Testis (tissue), 3 donors: ENCODE data around the gene SPOUT1. TPM values are rescaled to one million over a fixed set of nuclear protein-coding genes. Genes with fewer than 3 reads are reported as not detected.

Source experiments
- DNase-seq: peaks from one replicate; pipeline ENCODE4 v3.0.0-alpha.2; 2019
- H3K27ac ChIP-seq, 2 donors: fragments of 200-600 bp; sonication (generic); one replicate each; pipeline ENCODE4 v1.5.1; 2019
- H3K27me3 ChIP-seq: fragments of 200-600 bp; sonication (generic); one replicate; pipeline ENCODE4 v1.5.1; 2019
- H3K36me3 ChIP-seq: fragments of 200-600 bp; sonication (generic); one replicate; pipeline ENCODE4 v1.5.1; 2017; ENCODE audit warnings: low read depth; ENCODE audit errors: missing control alignments
- H3K4me1 ChIP-seq: fragments of 200-600 bp; sonication (generic); one replicate; pipeline ENCODE4 v1.5.1; 2019
- H3K4me3 ChIP-seq, 2 donors: fragments of 200-600 bp; sonication (generic); one replicate each; pipeline ENCODE4 v1.5.1; 2017 to 2019
- H3K9me3 ChIP-seq: fragments of 200-600 bp; sonication (generic); one replicate; pipeline ENCODE4 v1.5.1; 2017
- POLR2A ChIP-seq: fragments of 450-650 bp; IDR thresholded peaks from one replicate; pipeline ENCODE4 v1.6.1; 2017; ENCODE audit warnings: antibody characterized with exemption, mild to moderate bottlenecking, moderate library complexity
- WGBS, 2 donors: methylation state at CpG; one replicate each; pipeline ENCODE4 v1.1.5; 2018; 5-methylcytosine and 5-hydroxymethylcytosine counted together
- intact Hi-C: fragments of 100-400 bp; cut with DNase I; formaldehyde crosslinking; loops from one replicate; pipeline ENCODE4 v1.15.1; 2023; ENCODE audit warnings: low total_unique reads
- polyA plus RNA-seq: library from polyadenylated mRNA; stranded (reverse); fragments of 350-450 nt; fragmentation: Illumina TruSeq; extraction: RNeasy Lipid Tissue Mini Kit (QIAGEN cat#74804); gene quantifications from one replicate; pipeline ENCODE4 v1.2.3, GENCODE V29; 2014; ENCODE audit warnings: low read depth, low replicate concordance; ENCODE audit not compliant: insufficient read depth
- total RNA-seq, 2 donors: library from RNA; depleted of rRNA; stranded (reverse); fragments of >200 nt; gene quantifications; one replicate each; pipeline ENCODE4 v1.2.3, GENCODE V29; 2016
- TF ChIP-seq, protein P1 (sequence below), 3 experiments: fragments of 450-650 bp in 2 of 3; fragments of 200-600 bp in 1 of 3; sonication (generic) in 1 of 3; IDR thresholded peaks; one replicate each; pipeline ENCODE4 v1.5.1; 2016 to 2019; ENCODE audit warnings: antibody characterized with exemption in 3 of 3, mild to moderate bottlenecking in 2 of 3, moderate library complexity in 1 of 3

The SPOUT1 gene
- total and polyA plus RNA-seq, 3 donors from 2014 or later, result 14.4 to 43.2 (median 34.0) TPM

DNA sequence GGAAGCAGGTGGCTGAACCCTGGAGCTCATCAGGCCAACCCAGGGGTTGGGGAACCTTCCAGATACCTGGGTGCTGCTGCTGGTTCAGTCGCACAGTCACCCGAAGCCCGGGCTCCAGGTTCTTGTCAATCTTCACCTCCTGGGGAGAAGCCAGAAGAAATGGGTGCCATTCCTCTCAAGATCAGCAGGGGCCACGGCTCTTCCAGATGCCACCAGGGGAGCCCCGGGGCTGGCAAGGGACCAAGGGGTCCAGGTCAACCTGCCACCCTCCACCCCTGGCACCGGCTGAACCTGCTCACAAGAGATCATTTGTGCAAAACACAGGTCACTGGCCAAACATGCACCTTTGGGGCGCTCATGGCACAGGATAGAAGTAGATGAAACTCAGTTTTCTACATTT lies 4.7 kb downstream of the SPOUT1 start:
- TF ChIP-seq, protein P1, sequence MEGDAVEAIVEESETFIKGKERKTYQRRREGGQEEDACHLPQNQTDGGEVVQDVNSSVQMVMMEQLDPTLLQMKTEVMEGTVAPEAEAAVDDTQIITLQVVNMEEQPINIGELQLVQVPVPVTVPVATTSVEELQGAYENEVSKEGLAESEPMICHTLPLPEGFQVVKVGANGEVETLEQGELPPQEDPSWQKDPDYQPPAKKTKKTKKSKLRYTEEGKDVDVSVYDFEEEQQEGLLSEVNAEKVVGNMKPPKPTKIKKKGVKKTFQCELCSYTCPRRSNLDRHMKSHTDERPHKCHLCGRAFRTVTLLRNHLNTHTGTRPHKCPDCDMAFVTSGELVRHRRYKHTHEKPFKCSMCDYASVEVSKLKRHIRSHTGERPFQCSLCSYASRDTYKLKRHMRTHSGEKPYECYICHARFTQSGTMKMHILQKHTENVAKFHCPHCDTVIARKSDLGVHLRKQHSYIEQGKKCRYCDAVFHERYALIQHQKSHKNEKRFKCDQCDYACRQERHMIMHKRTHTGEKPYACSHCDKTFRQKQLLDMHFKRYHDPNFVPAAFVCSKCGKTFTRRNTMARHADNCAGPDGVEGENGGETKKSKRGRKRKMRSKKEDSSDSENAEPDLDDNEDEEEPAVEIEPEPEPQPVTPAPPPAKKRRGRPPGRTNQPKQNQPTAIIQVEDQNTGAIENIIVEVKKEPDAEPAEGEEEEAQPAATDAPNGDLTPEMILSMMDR (IDR thresholded peaks at IDR 0.05), result no peak
- TF ChIP-seq POLR2A, result no peak
- no peak overlapping the region for H3K4me3 ChIP-seq
- 92 to 93% methylated on average over 4 to 7 of the region's 7 CpGs for WGBS, 2 donors
- H3K36me3 ChIP-seq, result no peaks in the 10 kb centered on the region
- no peak overlapping the region for H3K27ac ChIP-seq
- H3K27me3 ChIP-seq, result no peaks in the 10 kb centered on the region
- H3K9me3 ChIP-seq, result no peaks in the 10 kb centered on the region
- peaks cover 8% of the 10 kb centered on the region for H3K4me1 ChIP-seq
- intact Hi-C loops, result no loop called here
- no peak for DNase-seq

DNA sequence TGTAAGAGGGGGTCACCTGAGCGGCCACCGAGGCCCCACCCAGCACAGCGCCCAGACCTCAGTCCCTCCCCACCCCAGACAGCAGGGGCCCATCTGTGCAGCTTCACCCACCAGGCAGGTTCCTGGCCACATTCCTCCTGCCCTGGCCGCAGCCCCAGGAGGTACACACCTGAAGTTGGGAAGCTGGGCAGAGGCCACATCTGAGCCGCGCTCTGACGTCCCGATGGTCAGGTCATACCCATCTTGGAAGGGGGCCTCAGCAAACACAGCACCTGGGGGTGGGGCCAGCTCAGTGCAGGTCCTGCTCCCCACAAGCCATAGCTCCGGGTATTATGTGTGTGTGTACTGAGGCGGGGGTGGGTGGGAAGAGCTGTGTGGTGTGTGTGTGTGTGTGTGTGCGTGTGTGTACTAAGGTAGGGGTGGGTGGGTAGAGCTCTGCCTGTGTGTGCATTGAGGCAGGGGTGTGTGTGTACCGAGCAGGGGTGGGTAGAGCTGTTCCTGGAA lies 5.6 kb downstream of the SPOUT1 start:
- no peak for TF ChIP-seq POLR2A
- TF ChIP-seq, protein P1 (IDR thresholded peaks at IDR 0.05), result no peak

DNA sequence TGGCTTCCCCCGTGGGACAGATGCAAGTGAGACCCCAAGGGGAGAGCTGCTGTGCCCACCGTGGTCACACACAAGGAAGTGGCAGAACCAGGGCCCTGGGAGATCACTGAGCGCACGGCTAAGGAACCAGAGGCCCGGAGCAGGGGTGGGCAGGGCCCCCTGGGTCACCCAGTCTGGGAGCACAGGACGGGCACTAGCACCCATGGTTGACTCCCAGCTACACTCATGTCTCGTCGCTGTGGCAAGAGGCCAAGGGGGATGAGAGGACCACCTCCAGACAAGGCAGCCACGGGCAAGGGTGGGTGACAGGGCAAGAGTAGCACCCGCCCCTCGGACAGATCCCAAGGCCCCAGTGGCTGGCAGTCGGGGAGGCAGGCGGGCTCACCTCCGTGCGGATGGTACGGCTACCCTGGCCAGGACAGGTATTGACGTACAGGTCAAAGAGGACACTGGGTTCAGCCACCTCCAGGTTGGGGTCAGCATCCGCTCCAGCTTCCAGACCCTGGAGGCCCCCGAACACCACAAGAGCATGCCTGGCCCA lies 6.2 kb downstream of the SPOUT1 start:
- no peak overlapping the region for H3K27ac ChIP-seq
- H3K36me3 ChIP-seq, result no peaks in the 10 kb centered on the region
- DNase-seq, result no peak
- peaks cover under 1% of the 10 kb centered on the region for H3K4me1 ChIP-seq
- no peaks in the 10 kb centered on the region for H3K27me3 ChIP-seq
- no peak overlapping the region for H3K4me3 ChIP-seq
- TF ChIP-seq, protein P1 (IDR thresholded peaks at IDR 0.05), result no peak
- TF ChIP-seq POLR2A, result no peak
- 91% methylated on average over 18 of the region's 19 CpGs; no CpG with 5 or more reads in 1 of the 2 donors for WGBS, 2 donors
- no peaks in the 10 kb centered on the region for H3K9me3 ChIP-seq
- intact Hi-C loops, result no loop called here

More for the DNA sequence above, 5.6 kb downstream of the SPOUT1 start:
- no peak overlapping the region for H3K27ac ChIP-seq
- no peaks in the 10 kb centered on the region for H3K9me3 ChIP-seq
- H3K4me3 ChIP-seq, result no peak overlapping the region
- 79 to 90% methylated on average over 3 to 12 of the region's 12 CpGs for WGBS, 2 donors
- peaks cover 6% of the 10 kb centered on the region for H3K4me1 ChIP-seq
- no peaks in the 10 kb centered on the region for H3K27me3 ChIP-seq
- no peak for DNase-seq
- no peaks in the 10 kb centered on the region for H3K36me3 ChIP-seq
- intact Hi-C loops, result no loop called here

DNA sequence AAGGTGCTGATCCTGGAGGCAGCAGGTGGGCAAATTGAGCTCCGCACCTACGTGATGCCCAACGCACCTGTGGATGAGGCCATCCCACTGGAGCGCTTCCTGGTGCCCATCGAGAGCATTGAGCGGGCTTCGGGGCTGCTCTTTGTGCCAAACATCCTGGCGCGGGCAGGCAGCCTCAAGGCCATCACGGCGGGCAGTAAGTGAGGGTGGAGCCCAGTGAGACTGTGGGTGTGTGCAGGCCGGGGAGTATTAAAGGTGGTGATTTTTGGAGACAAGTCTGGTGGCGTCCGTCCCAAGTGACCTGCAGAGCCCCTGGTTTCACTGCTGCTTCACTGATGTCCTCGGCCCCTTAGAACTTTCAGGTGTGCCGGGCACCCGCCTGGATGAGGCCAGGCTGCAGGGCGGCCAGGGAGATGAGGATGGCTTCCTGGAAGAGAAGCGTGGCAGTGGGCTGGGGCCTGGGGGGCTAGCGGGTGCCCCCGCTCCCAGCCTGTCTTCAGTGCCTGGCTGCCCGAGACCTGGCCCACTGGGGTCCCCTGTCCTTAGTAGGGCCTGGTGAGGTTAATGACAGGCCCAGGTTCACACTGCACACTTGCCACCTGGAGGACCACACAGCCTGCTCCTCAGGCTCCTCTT lies 7.1 kb downstream of the SPOUT1 start:
- TF ChIP-seq, protein P1 (IDR thresholded peaks at IDR 0.05), result no peak
- TF ChIP-seq POLR2A, result no peak
- H3K9me3 ChIP-seq, result no peaks in the 10 kb centered on the region
- no peaks in the 10 kb centered on the region for H3K4me1 ChIP-seq
- no peak overlapping the region for H3K4me3 ChIP-seq
- no peak for DNase-seq
- H3K36me3 ChIP-seq, result no peaks in the 10 kb centered on the region
- WGBS, 2 donors, result 70 to 91% methylated on average over 9 to 22 of the region's 22 CpGs
- intact Hi-C loops, result no loop called here
- no peak overlapping the region for H3K27ac ChIP-seq
- no peaks in the 10 kb centered on the region for H3K27me3 ChIP-seq
